Smooth muscle cell (in vitro differentiated cells): ENCODE measurements around the gene SIT1. TPM values are rescaled to one million over a fixed set of nuclear protein-coding genes. Genes with fewer than 3 reads are reported as not detected.
A peak's percentile ranks its signal among the peaks of the same experiment; 100 is the strongest.

Source experiments
- DNase-seq: peaks from one replicate; lab custom pipeline; 2025; ENCODE audit not compliant: unreplicated experiment; lab: John Stamatoyannopoulos, UW
- H2AFZ ChIP-seq: fragments of 200-600 bp; sonication (generic); 2 replicates; pipeline ENCODE4 v1.6.0; 2016; ENCODE audit warnings: antibody characterized with exemption, low read depth, mild to moderate bottlenecking
- H3F3A ChIP-seq: fragments of 200-600 bp; sonication (generic); 2 replicates; pipeline ENCODE4 v1.6.0; 2017; ENCODE audit warnings: antibody characterized with exemption, low read depth
- H3K27ac ChIP-seq: fragments of 200-600 bp; sonication (generic); 2 replicates; pipeline ENCODE4 v1.5.1; 2016; ENCODE audit warnings: low read depth, mild to moderate bottlenecking
- H3K27me3 ChIP-seq: fragments of 200-600 bp; sonication (generic); 2 replicates; pipeline ENCODE4 v1.6.1; 2016; ENCODE audit warnings: low read depth, mild to moderate bottlenecking
- H3K36me3 ChIP-seq: fragments of 200-600 bp; sonication (generic); 2 replicates; pipeline ENCODE4 v1.5.1; 2016; ENCODE audit warnings: low read depth
- H3K4me1 ChIP-seq: fragments of 200-600 bp; sonication (generic); 2 replicates; pipeline ENCODE4 v1.5.1; 2016; ENCODE audit warnings: low read depth
- H3K4me2 ChIP-seq: fragments of 200-600 bp; sonication (generic); 2 replicates; pipeline ENCODE4 v1.6.0; 2016; ENCODE audit warnings: mild to moderate bottlenecking
- H3K4me3 ChIP-seq: fragments of 200-600 bp; sonication (generic); 2 replicates; pipeline ENCODE4 v1.5.1; 2016; ENCODE audit warnings: mild to moderate bottlenecking
- H3K79me2 ChIP-seq: fragments of 200-600 bp; sonication (generic); 2 replicates; pipeline ENCODE4 v1.6.0; 2016; ENCODE audit warnings: low read depth, mild to moderate bottlenecking
- H3K9ac ChIP-seq: fragments of 200-600 bp; sonication (generic); 2 replicates; pipeline ENCODE4 v1.6.0; 2016; ENCODE audit warnings: low read depth
- H3K9me3 ChIP-seq: fragments of 200-600 bp; sonication (generic); replicated peaks from 2 replicates; pipeline ENCODE4 v1.5.1; 2016; ENCODE audit warnings: low read depth
- H4K20me1 ChIP-seq: fragments of 200-600 bp; sonication (generic); 2 replicates; pipeline ENCODE4 v1.6.0; 2016; ENCODE audit warnings: low read depth
- CTCF ChIP-seq: fragments of 200-600 bp; sonication (generic); IDR thresholded peaks from 2 replicates; pipeline ENCODE4 v1.5.1; 2017; ENCODE audit warnings: borderline replicate concordance, mild to moderate bottlenecking, antibody characterized with exemption; ENCODE audit not compliant: insufficient read depth, poor library complexity, severe bottlenecking
- WGBS: methylation state at CpG from one replicate; pipeline ENCODE4 v1.1.7; 2016; ENCODE audit warnings: low lambda C conversion rate; 5-methylcytosine and 5-hydroxymethylcytosine counted together
- polyA plus RNA-seq: library from polyadenylated mRNA; unstranded; fragments of >200 nt; fragmentation: Nextera tagmentation; extraction: Ambion mirVana; gene quantifications from 2 replicates; pipeline ENCODE4 v1.2.1, GENCODE V29; 2016
- total RNA-seq: library from RNA; depleted of rRNA; stranded (reverse); fragments of >200 nt; gene quantifications from 2 replicates; pipeline ENCODE4 v1.2.3, GENCODE V29; 2014

Gene SIT1
- total and polyA plus RNA-seq, 2 experiments from 2014 or later: not detected

GRCh38 chr9:35618854-35619799 lies 31.6 kb downstream of the SIT1 start:
- H4K20me1 ChIP-seq: no peaks in the 10 kb centered on the region
- H3K27me3 ChIP-seq: peaks cover 42% of the 10 kb centered on the region
- H3K4me3 ChIP-seq: no peak overlapping the region
- no peaks in the 10 kb centered on the region for H3K79me2 ChIP-seq
- H3K9ac ChIP-seq: no peak overlapping the region
- H2AFZ ChIP-seq: no peak overlapping the region
- 93% methylated on average over 17 of the region's 17 CpGs for WGBS
- DNase-seq: no peak
- H3K36me3 ChIP-seq: no peaks in the 10 kb centered on the region
- peaks cover 3% of the 10 kb centered on the region for H3K4me1 ChIP-seq
- H3F3A ChIP-seq: no peaks in the 10 kb centered on the region
- no peak for TF ChIP-seq CTCF
- H3K9me3 ChIP-seq: no peaks in the 10 kb centered on the region
- no peak overlapping the region for H3K4me2 ChIP-seq
- H3K27ac ChIP-seq: no peak overlapping the region

GRCh38 chr9:35618325-35618727 lies 32.4 kb downstream of the SIT1 start, which contains the start of gene CD72:
CD72 (minus strand) TSS chr9:35618413; CDS start chr9:35618303, 110 bp downstream.
- no peak within 1 kb of the TSS for H3K9ac ChIP-seq
- no peaks in the 10 kb centered on the region for H3K79me2 ChIP-seq
- H3K4me3 ChIP-seq: peak within 1 kb of the TSS; percentile 40
- no peaks in the 10 kb centered on the region for H4K20me1 ChIP-seq
- peaks cover 3% of the 10 kb centered on the region for H3K4me1 ChIP-seq
- no peak within 1 kb of the TSS for H3K27ac ChIP-seq
- WGBS: 87% methylated on average over 7 of the region's 7 CpGs
- no peaks in the 10 kb centered on the region for H3F3A ChIP-seq
- no peak for DNase-seq
- TF ChIP-seq CTCF: no peak
- H3K4me2 ChIP-seq: peak within 1 kb of the TSS; percentile 78
- no peaks in the 10 kb centered on the region for H3K9me3 ChIP-seq
- H3K27me3 ChIP-seq: peaks cover 50% of the 10 kb centered on the region
- H3K36me3 ChIP-seq: no peaks in the 10 kb centered on the region
- H2AFZ ChIP-seq: peak within 1 kb of the TSS; percentile 77

- no peak overlapping the region for H3K27ac ChIP-seq
- H3K4me2 ChIP-seq: peak overlapping the region; percentile 78
- peak overlapping the region; percentile 40 for H3K4me3 ChIP-seq
Observed at GRCh38 chr9:35617548-35617947, 33.2 kb downstream of the SIT1 start.

More at GRCh38 chr9:35617548-35617947, 33.2 kb downstream of the SIT1 start:
- no peaks in the 10 kb centered on the region for H3K36me3 ChIP-seq
- no peak overlapping the region for H3K9ac ChIP-seq
- 66% methylated on average over 8 of the region's 8 CpGs for WGBS
- no peak for DNase-seq
- no peaks in the 10 kb centered on the region for H3K79me2 ChIP-seq
- peaks cover 52% of the 10 kb centered on the region for H3K27me3 ChIP-seq
- H3K4me1 ChIP-seq: peaks cover 3% of the 10 kb centered on the region
- no peaks in the 10 kb centered on the region for H3K9me3 ChIP-seq
- H4K20me1 ChIP-seq: no peaks in the 10 kb centered on the region
- H3F3A ChIP-seq: no peaks in the 10 kb centered on the region
- no peak for TF ChIP-seq CTCF
- H2AFZ ChIP-seq: peak overlapping the region; percentile 77
